CD4-positive, alpha-beta T cell treated with Interleukin-10 for 1 hour (primary cell): ENCODE data around the gene DSG1.
"Not testable (repeated sequence)": the region's sequence is repeated elsewhere in the genome, so short reads cannot be mapped to it uniquely, and the experiment has no call there.

Experiments used
- DNase-seq: peaks from one replicate; pipeline ENCODE4 v3.0.0-alpha.2; 2020

The DSG1 gene

GRCh38 chr18:31353336-31353735 is 35.4 kb downstream of the DSG1 start:
- DNase-seq = not testable (repeated sequence)

- DNase-seq = no peak
These were observed 37.0 kb downstream of the DSG1 start for GRCh38 chr18:31354990-31355389.

GRCh38 chr18:31356025-31356424 is 38.1 kb downstream of the DSG1 start:
- DNase-seq = no peak

DNA sequence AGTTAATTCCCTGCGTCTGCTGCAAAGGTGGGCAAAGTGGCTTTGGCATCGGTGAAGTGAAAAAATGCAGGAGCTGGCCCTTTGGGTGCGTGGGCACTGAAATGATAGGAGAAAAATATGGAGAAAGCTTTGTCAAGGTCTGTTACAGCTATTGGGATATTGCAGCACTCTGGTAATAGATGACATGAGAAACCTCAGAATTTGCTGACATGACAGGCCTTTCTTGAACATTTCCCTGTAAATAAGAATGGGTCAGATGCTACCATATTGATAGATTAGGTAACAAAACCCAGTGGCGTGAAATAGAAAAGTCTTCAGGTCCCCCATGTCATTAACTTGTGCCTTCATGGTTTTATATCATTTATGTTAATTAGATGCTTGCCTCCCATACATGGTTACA is 46.2 kb downstream of the DSG1 start:
- no peak for DNase-seq

GRCh38 chr18:31369478-31369877 is 51.5 kb downstream of the DSG1 start:
- no peak for DNase-seq

DNA sequence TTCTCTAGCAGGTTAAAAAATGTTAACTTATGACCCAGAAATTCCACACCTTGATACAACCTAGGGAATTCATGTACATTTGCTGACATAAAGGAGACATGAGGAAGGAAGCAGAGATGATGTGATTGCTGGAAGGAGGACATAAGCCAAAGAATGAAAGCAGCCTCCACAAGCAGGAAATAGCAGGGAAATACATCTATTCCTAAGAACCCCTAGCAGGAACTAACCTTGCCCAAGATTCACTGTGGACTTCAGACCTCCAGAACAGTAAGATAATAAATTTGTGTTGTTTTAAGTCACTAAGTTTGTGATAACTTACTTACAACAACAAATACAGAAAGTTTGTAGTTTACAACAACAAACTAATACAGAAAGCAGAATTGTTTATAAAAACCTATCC is 54.0 kb downstream of the DSG1 start:
- DNase-seq = no peak

DNA sequence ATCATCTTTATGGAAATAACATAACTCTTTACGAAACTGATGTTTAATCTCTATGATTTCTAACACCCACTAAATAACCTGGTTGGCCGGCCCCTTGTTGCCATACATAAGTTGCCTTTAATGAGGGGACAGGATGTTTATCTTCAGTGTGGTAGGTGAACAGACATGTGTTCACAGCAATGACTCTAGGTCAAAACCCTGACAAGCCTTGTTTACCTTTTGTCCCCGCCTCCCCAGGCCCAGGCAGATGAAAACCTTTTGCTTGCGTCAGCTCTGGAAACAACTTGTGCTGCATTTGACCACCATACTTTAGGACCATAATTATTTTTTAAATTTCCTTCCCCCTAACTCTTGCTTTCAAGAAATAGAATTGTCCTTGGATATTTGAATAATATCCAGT is 55.7 kb downstream of the DSG1 start:
- DNase-seq = no peak

DNA sequence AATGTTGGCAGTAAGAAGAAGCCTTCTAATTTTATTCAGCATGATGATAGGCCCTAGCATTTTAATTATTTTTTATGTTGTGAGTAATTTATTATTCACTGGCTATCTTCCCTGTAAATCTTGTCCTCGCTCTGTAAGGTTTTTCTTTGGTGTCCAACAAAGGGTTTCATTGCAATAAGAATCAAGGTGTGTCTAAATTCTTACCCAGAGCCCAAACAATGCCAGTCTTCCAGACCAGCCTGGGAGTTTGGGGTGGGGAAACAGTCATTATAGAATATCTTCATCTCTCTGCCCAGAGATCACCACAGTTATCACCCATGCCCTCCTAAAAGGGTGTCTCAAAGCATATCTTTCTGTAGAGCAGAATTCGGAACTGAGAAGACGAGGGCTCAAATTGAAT is 58.5 kb downstream of the DSG1 start, which contains the start of gene DSG4:
TSS of gene DSG4 (plus strand) at position 301 of the 400 bp plus-strand sequence. CDS start 135 bp downstream, outside the sequence.
- DNase-seq = no peak

DNA sequence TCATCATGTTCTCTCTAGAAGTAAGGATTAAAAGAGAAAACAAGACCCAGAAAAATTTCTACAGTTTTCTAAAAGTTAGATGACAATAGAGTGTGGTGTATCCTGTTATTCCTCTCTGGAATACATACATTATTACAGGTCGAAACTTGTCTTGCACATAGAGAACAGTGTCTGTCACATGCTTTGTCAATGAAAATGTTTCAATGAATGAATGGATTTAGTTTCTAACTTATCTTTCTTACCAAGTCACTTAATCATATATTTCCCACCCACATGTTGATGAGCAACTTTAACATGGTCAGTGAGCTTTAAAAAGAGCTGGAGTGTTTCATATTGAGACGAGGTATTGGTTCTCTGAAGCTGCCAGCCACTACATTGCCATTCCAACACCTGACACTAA is 63.0 kb downstream of the DSG1 start:
- no peak for DNase-seq

- DNase-seq = no peak
These were observed 64.1 kb downstream of the DSG1 start for GRCh38 chr18:31382107-31382506.

DNA sequence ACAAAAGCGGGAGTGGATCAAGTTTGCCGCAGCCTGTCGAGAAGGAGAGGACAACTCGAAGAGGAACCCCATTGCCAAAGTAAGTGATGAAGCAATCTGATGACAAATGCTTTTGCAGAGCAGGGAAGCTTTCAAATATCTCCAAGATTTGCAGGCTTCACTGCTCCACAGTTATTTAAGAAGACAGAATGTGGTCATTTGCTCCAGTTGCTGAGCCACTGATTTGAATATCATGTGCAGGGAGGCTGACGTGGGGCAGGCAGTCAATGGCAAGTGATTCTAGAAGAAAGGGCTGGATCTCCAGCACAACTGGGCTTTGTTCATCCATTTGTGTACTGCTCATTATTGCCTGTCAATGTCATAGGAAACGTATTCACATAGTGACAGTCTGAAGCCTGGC is 68.8 kb downstream of the DSG1 start:
- no peak for DNase-seq

GRCh38 chr18:31393286-31393685 is 75.3 kb downstream of the DSG1 start:
- no peak for DNase-seq

- DNase-seq = no peak
These were observed 79.0 kb downstream of the DSG1 start for GRCh38 chr18:31396796-31397612.

- no peak for DNase-seq
These were observed 80.2 kb downstream of the DSG1 start for GRCh38 chr18:31398191-31398590.

DNA sequence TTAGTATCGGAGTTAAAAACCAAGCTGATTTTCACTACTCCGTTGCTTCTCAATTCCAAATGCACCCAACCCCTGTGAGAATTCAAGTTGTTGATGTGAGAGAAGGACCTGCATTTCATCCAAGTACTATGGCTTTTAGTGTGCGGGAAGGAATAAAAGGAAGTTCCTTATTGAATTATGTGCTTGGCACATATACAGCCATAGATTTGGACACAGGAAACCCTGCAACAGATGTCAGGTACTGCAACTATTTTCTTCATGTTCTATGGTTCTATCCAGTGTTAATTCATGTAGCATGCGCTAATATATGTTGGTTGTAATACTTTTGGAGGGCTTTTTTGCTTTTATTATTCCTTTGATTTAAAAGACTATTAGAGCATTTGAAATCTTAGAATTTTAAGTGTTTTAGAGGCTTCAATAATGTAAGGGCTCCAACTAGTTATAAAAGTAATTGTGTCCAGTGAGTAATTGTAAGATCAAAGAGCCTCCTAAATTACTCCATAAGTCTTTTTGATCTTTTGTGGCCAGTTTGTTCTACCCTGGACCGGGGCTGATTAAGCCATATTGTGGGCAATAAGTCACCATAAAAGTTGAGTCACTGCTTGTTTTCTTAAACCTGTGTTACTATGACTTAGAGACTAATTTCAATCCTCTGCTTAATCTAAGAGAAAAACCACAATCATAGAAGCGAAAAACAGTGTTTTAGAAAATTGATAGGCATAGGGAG is 81.5 kb downstream of the DSG1 start:
- DNase-seq = no peak

- DNase-seq = no peak
These were observed 83.4 kb downstream of the DSG1 start for GRCh38 chr18:31401156-31402025.

DNA sequence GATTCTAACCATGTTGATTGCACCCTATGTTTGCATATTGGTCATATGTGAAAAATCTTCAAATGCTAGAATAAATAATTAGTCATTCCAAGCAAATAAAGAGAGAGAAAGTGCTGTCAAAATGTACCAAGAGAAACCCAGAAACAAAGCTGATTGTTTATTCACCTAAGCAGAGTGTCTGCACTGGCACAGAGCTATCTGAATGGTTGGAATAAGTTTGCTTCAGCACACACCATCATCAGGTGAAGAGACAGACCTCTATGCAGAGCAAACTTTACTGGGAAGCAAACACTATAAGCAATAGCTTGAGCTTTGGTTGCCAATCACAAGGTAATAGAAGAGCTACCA is 84.0 kb downstream of the DSG1 start:
- DNase-seq = no peak

DNA sequence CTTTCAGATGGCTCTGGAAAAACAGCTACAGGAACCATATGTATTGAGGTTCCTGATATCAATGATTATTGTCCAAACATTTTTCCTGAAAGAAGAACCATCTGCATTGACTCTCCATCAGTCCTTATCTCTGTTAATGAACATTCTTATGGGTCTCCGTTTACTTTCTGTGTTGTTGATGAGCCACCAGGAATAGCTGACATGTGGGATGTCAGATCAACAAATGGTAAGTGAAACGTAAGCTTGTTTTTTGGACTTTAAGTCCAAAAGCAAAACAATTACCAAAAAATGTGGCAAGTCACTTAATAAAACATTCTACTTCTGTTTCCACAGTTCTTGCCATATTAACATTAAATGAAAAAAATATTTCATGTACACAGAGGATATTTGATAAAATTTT is 85.4 kb downstream of the DSG1 start:
- no peak for DNase-seq
